Fibroblast of lung (primary cell): Measurements from ENCODE around the gene DNAJA4. TPM values are rescaled to one million over a fixed set of nuclear protein-coding genes. Genes with fewer than 3 reads are reported as not detected.

Experiments
- DNase-seq, 2 donors: peaks; one replicate each; pipeline versions ENCODE4 v3.0.0 to v3.0.0-alpha.2; 2010; ENCODE audit warnings: low read depth in 2 of 2
- H2AFZ ChIP-seq: 2 replicates; pipeline ENCODE4 v1.5.1; 2012; ENCODE audit warnings: low read length, control low read depth, inconsistent platforms
- H3K27ac ChIP-seq: 2 replicates; pipeline ENCODE4 v1.5.1; 2011; ENCODE audit warnings: low read length, control low read depth; ENCODE audit not compliant: insufficient read depth
- H3K27me3 ChIP-seq: 2 replicates; pipeline ENCODE4 v1.5.1; 2011; ENCODE audit warnings: mild to moderate bottlenecking, low read length; ENCODE audit not compliant: control insufficient read depth, insufficient read depth
- H3K36me3 ChIP-seq: 2 replicates; pipeline ENCODE4 v1.5.1; 2011; ENCODE audit warnings: low read length; ENCODE audit not compliant: control insufficient read depth, insufficient read depth
- H3K4me1 ChIP-seq: 2 replicates; pipeline ENCODE4 v1.5.1; 2011; ENCODE audit warnings: low read length; ENCODE audit not compliant: control insufficient read depth, insufficient read depth; ENCODE audit errors: extremely low read depth
- H3K4me2 ChIP-seq: 2 replicates; pipeline ENCODE4 v1.5.1; 2011; ENCODE audit warnings: low read length, control low read depth; ENCODE audit not compliant: insufficient read depth; ENCODE audit errors: extremely low read depth
- H3K4me3 ChIP-seq, 4 experiments: fragments of 200-600 bp in 1 of 4; sonication (generic) in 1 of 4; replicated peaks in 1 of 4; 2 replicates each; pipeline ENCODE4 v1.5.1; 2011 to 2016; ENCODE audit warnings: low read length in 4 of 4, low read depth in 3 of 4, mild to moderate bottlenecking in 3 of 4, control low read depth in 2 of 4, inconsistent platforms in 1 of 4, mixed read lengths in 1 of 4; ENCODE audit not compliant: insufficient read depth in 1 of 4; ENCODE audit errors: control extremely low read depth in 1 of 4
- H3K79me2 ChIP-seq: 2 replicates; pipeline ENCODE4 v1.5.1; 2012; ENCODE audit warnings: mild to moderate bottlenecking, low read length, inconsistent platforms; ENCODE audit not compliant: control insufficient read depth, insufficient read depth
- H3K9ac ChIP-seq: 2 replicates; pipeline ENCODE4 v1.5.1; 2011; ENCODE audit warnings: mild to moderate bottlenecking, low read length, control low read depth; ENCODE audit not compliant: insufficient read depth
- H3K9me3 ChIP-seq: 2 replicates; pipeline ENCODE4 v1.5.1; 2012; ENCODE audit warnings: low read depth, low read length; ENCODE audit not compliant: control insufficient read depth, insufficient read depth
- H4K20me1 ChIP-seq: 2 replicates; pipeline ENCODE4 v1.5.1; 2011; ENCODE audit warnings: low read length; ENCODE audit not compliant: control insufficient read depth, insufficient read depth; ENCODE audit errors: extremely low read depth
- EZH2 ChIP-seq: IDR thresholded peaks from 2 replicates; pipeline ENCODE4 v1.5.1; 2012; ENCODE audit warnings: low read length, control low read depth, mild to moderate bottlenecking; ENCODE audit errors: missing control alignments
- polyA plus RNA-seq, 2 donors: library from polyadenylated mRNA; depleted of rRNA in 1 of 2; stranded (reverse) in 1 of 2; unstranded in 1 of 2; fragments of >200 nt; gene quantifications; 2 replicates each; pipeline ENCODE4 v1.2.1, GENCODE V29; 2011 to 2012; ENCODE audit warnings: missing spikeins in 1 of 2
- total RNA-seq: library from RNA; depleted of rRNA; stranded (reverse); fragments of >200 nt; gene quantifications from 2 replicates; pipeline ENCODE4 v1.2.1, GENCODE V29; 2014
- TF ChIP-seq, protein P1 (sequence below), 2 donors: IDR thresholded peaks in 1 of 2; conservative IDR thresholded peaks in 1 of 2; 1 replicate in 1 of 2; 2 replicates in 1 of 2; pipeline ENCODE4 v1.5.1; 2011 to 2012; ENCODE audit warnings: low read length in 2 of 2, control low read depth in 1 of 2, inconsistent platforms in 1 of 2, low read depth in 1 of 2, mild to moderate bottlenecking in 1 of 2

The DNAJA4 gene
- total and polyA plus RNA-seq, 2 donors (not counting 1 experiment from before 2014, with no cell fraction given): 2.3 to 7.9 TPM

DNA sequence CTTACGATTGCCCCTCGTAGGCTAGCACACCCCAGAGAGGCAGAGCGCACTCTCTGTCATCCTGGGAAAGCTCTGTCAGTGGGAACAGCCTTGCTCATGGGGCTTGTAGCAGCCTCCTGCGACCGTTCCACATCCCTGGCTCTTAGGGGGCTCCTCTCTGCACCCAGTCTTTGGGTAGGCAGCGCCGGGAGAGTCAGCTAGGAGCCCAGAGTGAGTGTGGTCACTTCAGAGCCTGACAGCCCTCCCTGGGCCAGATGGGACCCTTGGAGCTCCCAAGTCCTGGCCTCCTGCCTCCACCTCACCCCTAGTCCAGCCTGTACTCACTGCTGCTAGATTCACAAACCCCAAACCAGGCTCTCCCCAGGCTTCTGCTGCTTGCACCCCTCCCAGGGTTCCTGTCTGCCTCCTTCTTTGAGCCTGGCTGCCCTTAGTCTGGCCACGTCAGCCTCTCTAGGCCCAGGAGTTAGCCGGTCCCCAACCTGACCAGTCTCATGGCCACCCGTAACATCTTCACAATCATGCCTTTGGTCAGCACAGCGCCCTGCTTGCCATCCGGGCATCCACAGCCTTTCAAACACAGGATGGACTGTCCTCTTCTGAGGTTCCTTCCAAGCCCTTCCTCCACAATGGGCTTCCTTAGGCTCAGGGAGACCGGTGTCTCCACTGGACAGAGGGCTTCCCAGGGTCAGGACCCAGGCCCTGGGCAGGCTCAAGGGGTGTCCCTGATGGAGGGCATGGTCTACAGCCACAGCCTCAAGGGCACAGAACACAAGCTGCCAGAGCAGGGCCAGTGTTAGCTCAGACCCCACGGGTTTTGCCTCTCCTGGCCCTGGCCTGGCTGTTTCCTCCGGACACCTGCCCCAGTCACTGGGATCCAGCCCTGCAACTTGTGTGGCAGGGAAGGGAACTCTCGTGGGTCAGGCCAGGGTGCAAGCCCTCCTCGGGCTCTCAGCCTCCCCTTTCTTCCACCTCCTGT is 34.6 kb upstream of the DNAJA4 start:
- no peaks in the 10 kb centered on the region for H3K9me3 ChIP-seq
- no peaks in the 10 kb centered on the region for H3K4me1 ChIP-seq
- no peaks in the 10 kb centered on the region for H3K79me2 ChIP-seq
- no peaks in the 10 kb centered on the region for H3K27me3 ChIP-seq
- TF ChIP-seq, protein P1, sequence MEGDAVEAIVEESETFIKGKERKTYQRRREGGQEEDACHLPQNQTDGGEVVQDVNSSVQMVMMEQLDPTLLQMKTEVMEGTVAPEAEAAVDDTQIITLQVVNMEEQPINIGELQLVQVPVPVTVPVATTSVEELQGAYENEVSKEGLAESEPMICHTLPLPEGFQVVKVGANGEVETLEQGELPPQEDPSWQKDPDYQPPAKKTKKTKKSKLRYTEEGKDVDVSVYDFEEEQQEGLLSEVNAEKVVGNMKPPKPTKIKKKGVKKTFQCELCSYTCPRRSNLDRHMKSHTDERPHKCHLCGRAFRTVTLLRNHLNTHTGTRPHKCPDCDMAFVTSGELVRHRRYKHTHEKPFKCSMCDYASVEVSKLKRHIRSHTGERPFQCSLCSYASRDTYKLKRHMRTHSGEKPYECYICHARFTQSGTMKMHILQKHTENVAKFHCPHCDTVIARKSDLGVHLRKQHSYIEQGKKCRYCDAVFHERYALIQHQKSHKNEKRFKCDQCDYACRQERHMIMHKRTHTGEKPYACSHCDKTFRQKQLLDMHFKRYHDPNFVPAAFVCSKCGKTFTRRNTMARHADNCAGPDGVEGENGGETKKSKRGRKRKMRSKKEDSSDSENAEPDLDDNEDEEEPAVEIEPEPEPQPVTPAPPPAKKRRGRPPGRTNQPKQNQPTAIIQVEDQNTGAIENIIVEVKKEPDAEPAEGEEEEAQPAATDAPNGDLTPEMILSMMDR (conservative IDR thresholded peaks at IDR 0.05 in 1 of 2, IDR thresholded peaks at IDR 0.05 in 1 of 2; ENCODE audit: low read depth in 1 of 2, low read length in 2 of 2): no peak
- TF ChIP-seq EZH2: no peak
- no peak overlapping the region for H3K4me3 ChIP-seq
- no peak overlapping the region for H2AFZ ChIP-seq
- no peak overlapping the region for H3K4me2 ChIP-seq
- H3K9ac ChIP-seq: no peak overlapping the region
- no peaks in the 10 kb centered on the region for H3K36me3 ChIP-seq
- H3K27ac ChIP-seq: no peak overlapping the region
- no peaks in the 10 kb centered on the region for H4K20me1 ChIP-seq
- no peak for DNase-seq

DNA sequence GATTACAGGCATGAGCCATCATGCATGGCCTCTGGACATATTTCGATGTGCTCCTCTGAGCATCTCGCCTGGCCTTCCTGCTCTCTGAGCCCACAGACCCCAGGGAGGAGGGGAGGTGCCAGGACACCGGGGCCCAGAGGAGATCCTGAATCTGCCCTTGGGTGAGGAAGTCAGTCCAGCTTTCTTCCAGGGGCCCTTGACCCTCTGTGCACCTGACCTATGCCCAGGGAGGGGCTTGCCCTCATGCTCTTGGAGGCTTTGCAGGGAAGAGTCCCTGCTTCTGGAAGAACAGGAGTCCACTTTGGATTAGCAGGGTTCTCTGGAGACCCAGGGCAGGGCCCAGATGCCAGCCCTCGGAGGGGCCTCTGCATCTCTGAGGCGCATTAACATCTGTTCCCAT is 31.4 kb upstream of the DNAJA4 start:
- Histone ChIP-seq H3K79me2 (no peaks in the 10 kb centered on the region), H3K9ac (no peak overlapping the region), H3K4me2 (no peak overlapping the region), H3K27ac (no peak overlapping the region), H3K36me3 (no peaks in the 10 kb centered on the region), H2AFZ (no peak overlapping the region), H3K9me3 (no peaks in the 10 kb centered on the region), H4K20me1 (no peaks in the 10 kb centered on the region), H3K27me3 (peaks cover 3% of the 10 kb centered on the region), H3K4me3 (no peak overlapping the region), H3K4me1 (no peaks in the 10 kb centered on the region)
- no peak for DNase-seq
- TF ChIP-seq EZH2: no peak
- TF ChIP-seq, protein P1 (conservative IDR thresholded peaks at IDR 0.05 in 1 of 2, IDR thresholded peaks at IDR 0.05 in 1 of 2; ENCODE audit: low read depth in 1 of 2, low read length in 2 of 2): no peak

DNA sequence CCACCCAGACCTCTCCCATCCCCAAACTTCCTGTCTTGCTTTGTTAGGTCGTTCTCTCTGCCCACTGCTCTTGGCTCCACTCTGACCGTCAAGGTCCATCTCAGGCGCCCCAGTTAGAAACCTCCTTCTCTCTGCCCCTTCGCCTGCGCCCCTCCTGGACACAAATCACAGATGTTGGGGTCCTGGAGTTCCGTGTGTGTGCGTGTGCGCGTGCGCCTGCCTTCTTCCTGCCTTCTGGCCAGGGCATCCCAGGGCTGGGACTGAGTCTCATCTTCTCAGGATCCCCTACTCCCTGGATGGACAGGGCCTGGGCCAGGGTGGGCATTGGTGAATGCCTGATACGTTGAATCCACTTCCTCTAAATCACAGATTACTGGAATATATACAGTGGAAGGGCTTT is 30.9 kb upstream of the DNAJA4 start:
- Histone ChIP-seq H3K79me2 (no peaks in the 10 kb centered on the region), H4K20me1 (no peaks in the 10 kb centered on the region), H3K36me3 (no peaks in the 10 kb centered on the region), H2AFZ (no peak overlapping the region), H3K27me3 (peaks cover 3% of the 10 kb centered on the region), H3K9me3 (no peaks in the 10 kb centered on the region), H3K9ac (no peak overlapping the region), H3K4me3 (no peak overlapping the region), H3K27ac (no peak overlapping the region), H3K4me1 (no peaks in the 10 kb centered on the region), H3K4me2 (no peak overlapping the region)
- no peak for TF ChIP-seq EZH2
- TF ChIP-seq, protein P1 (conservative IDR thresholded peaks at IDR 0.05 in 1 of 2, IDR thresholded peaks at IDR 0.05 in 1 of 2; ENCODE audit: low read depth in 1 of 2, low read length in 2 of 2): no peak
- DNase-seq: no peak
